ENCODE measurements around the gene TBC1D4. TPM values are rescaled to one million over a fixed set of nuclear protein-coding genes. Genes with fewer than 3 reads are reported as not detected.

The TBC1D4 gene
- total and polyA plus RNA-seq, 10 of the 15 experiments (the other 5 are each of a cell fraction or from before 2014, with no cell fraction given), result 11.0 to 38.6 (median 25.5) TPM

DNA sequence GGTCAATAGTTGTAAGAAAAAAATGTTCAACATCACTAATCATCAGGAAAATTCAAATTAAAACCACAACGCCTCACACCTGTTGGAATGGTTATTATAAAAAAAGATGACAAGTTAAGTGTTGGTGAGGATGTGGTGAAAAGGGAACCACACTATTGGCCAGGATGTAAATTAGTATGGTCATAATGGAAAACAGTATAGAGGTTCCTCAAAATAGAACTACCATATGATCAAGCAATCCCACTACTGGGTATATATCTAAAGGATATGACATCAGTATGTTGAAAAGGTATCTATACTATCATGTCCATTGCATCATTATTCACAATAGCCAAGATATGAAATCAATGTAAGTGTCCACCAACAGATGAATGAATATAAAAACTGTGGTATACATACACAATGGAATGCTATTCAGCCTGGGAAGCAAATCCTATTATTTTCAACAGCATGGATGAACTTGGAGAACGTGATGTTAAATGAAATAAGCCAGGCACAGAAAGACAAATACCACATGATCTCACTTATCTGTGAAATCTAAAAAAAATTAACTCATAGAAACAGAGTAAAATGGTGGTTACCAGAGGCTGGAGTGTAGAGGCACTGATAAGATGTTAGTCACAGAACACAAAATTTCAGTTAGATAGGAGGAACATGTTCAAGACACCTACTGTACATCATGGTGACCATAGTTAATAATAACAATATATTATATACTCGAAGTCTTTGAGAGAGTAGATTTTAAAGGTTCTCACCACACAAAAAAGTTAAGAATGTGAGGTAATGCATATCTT, 56.6 kb downstream of the TBC1D4 start:
- Histone ChIP-seq H3K4me1 (ENCODE audit: control insufficient read depth, insufficient read depth, low read length) (peaks cover 4% of the 10 kb centered on the region; the same call in 1 of the 2 replicates), H3K79me2 (ENCODE audit: control insufficient read depth, insufficient read depth, low read length) (peaks cover 4% of the 10 kb centered on the region), H3K9me3 (replicated peaks; ENCODE audit: control insufficient read depth, insufficient read depth, low read length) (no peaks in the 10 kb centered on the region; the same call in 2 of the 3 replicates), H3K36me3 (ENCODE audit: control insufficient read depth in 2 of 2, insufficient read depth in 2 of 2, low read length in 1 of 2) (no peaks in the 10 kb centered on the region), H3K9ac (ENCODE audit: control insufficient read depth, insufficient read depth, low read length) (no peak overlapping the region), H3K4me2 (ENCODE audit: control insufficient read depth, insufficient read depth) (no peak overlapping the region), H3K27ac (ENCODE audit: control insufficient read depth, insufficient read depth) (no peak overlapping the region), H4K20me1 (ENCODE audit: control insufficient read depth, insufficient read depth) (no peaks in the 10 kb centered on the region), H3K4me3 (no peak overlapping the region), H2AFZ (ENCODE audit: control insufficient read depth, low read depth, low read length) (no peak overlapping the region), H3K27me3 (replicated peaks in 1 of 2; ENCODE audit: control insufficient read depth in 2 of 2, insufficient read depth in 2 of 2, low read length in 1 of 2) (no peaks in the 10 kb centered on the region)
- 42% methylated on average over 3 of the region's 3 CpGs for WGBS (ENCODE audit: insufficient coverage, insufficient replicate concordance, low lambda C conversion rate, missing lambda C conversion rate)
- BruUV-seq (replicated peaks), result no TSS peak
- DNase-seq (ENCODE audit: low read depth, low spot score) (peak; percentile 41), FAIRE-seq (no peak), ATAC-seq (peak; percentile 89)
- POLR2A ChIA-PET, result no interaction called here
- SMC1A ChIA-PET (ENCODE audit: uncharacterized antibody, unreplicated experiment), result interaction anchor here (1.0 to 1.3 kb wide), 2 partner anchors 54 to 59 kb away, joined by 4 read pairs; no protein-coding TSS in a partner anchor
- RAD21 ChIA-PET (ENCODE audit: unreplicated experiment), result interaction anchor here (0.9 kb wide), 1 partner anchor 49 kb away, joined by 3 read pairs; no protein-coding TSS in a partner anchor
- in situ Hi-C loops (cut with MboI) (no loop called here), intact Hi-C loops (cut with micrococcal nuclease; ENCODE audit: unreplicated experiment) (no loop called here)
- CTCF ChIA-PET, result interaction anchor here (1.4 kb wide), 1 partner anchor 12 kb away, joined by 3 read pairs; no protein-coding TSS in a partner anchor
- TF ChIP-seq ZZZ3 (IDR thresholded peaks at IDR 0.05; ENCODE audit: control insufficient read depth, insufficient read length, low read depth) (no peak), EP300 (IDR thresholded peaks at IDR 0.05; ENCODE audit: borderline replicate concordance in 1 of 2, control insufficient read depth in 1 of 2, low read depth in 2 of 2, low read length in 2 of 2) (peak in 1 of 2 experiments; percentile 2; a peak in 1 of 4 replicates), MEF2A (IDR thresholded peaks at IDR 0.05; ENCODE audit: insufficient read depth, low read depth, low read length) (peak; percentile 71; the same call in 1 of the 2 replicates), PML (IDR thresholded peaks at IDR 0.05; ENCODE audit: low read length) (0 out of 2 replicates have a peak, but pooled peaks have one; percentile 57), IRF3 (IDR thresholded peaks at IDR 0.05) (no peak), RUNX3 (IDR thresholded peaks at IDR 0.05; ENCODE audit: low read length) (peak; percentile 97), NFIC (IDR thresholded peaks at IDR 0.05; ENCODE audit: low read depth, low read length) (peak; percentile 84), FOXM1 (IDR thresholded peaks at IDR 0.05; ENCODE audit: low read depth, low read length) (peak; percentile 58; the same call in 1 of the 2 replicates), ZNF207 (IDR thresholded peaks at IDR 0.05; ENCODE audit: borderline replicate concordance) (no peak), KLF5 (IDR thresholded peaks at IDR 0.05; ENCODE audit: partially characterized antibody) (no peak), SREBF2 (IDR thresholded peaks at IDR 0.05; ENCODE audit: low read length) (no peak), MEF2B (IDR thresholded peaks at IDR 0.05; ENCODE audit: partially characterized antibody, poor library complexity, severe bottlenecking) (peak; percentile 46), POLR2AphosphoS2 (IDR thresholded peaks at IDR 0.05; ENCODE audit: low read depth, low read length) (no peak), IRF4 (IDR thresholded peaks at IDR 0.05; ENCODE audit: low read depth, low read length) (no peak), CREM (IDR thresholded peaks at IDR 0.05; ENCODE audit: low read depth) (peak; percentile 76), IKZF2 (IDR thresholded peaks at IDR 0.05) (peak; percentile 60 to 72; a peak in 2 of 4 replicates), CREB1 (IDR thresholded peaks at IDR 0.05; ENCODE audit: low read depth) (peak; percentile 82; the same call in 1 of the 2 replicates), ATF7 (IDR thresholded peaks at IDR 0.05; ENCODE audit: low read depth) (peak; percentile 71), IKZF1 (conservative IDR thresholded peaks at IDR 0.05) (0 out of 2 replicates have a peak, but pooled peaks have one; percentile 34)
- TF ChIP-seq, protein P1, sequence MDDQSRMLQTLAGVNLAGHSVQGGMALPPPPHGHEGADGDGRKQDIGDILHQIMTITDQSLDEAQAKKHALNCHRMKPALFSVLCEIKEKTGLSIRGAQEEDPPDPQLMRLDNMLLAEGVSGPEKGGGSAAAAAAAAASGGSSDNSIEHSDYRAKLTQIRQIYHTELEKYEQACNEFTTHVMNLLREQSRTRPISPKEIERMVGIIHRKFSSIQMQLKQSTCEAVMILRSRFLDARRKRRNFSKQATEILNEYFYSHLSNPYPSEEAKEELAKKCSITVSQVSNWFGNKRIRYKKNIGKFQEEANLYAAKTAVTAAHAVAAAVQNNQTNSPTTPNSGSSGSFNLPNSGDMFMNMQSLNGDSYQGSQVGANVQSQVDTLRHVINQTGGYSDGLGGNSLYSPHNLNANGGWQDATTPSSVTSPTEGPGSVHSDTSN (IDR thresholded peaks at IDR 0.05; ENCODE audit: insufficient replicate concordance, low read depth, low read length), result no peak
- TF ChIP-seq, protein P2, sequence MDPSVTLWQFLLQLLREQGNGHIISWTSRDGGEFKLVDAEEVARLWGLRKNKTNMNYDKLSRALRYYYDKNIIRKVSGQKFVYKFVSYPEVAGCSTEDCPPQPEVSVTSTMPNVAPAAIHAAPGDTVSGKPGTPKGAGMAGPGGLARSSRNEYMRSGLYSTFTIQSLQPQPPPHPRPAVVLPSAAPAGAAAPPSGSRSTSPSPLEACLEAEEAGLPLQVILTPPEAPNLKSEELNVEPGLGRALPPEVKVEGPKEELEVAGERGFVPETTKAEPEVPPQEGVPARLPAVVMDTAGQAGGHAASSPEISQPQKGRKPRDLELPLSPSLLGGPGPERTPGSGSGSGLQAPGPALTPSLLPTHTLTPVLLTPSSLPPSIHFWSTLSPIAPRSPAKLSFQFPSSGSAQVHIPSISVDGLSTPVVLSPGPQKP (IDR thresholded peaks at IDR 0.05; ENCODE audit: low read depth, low read length), result no peak

All from GM12878 (cell line).